ENCODE data around the gene MGAT1. TPM values are rescaled to one million over a fixed set of nuclear protein-coding genes. Genes with fewer than 3 reads are reported as not detected.

Gene MGAT1
- total RNA-seq, 1 donor from 2014 or later = 45.6 TPM

GRCh38 chr5:180815293-180815917, 12.8 kb upstream of the MGAT1 start:
- H3K27ac Mint-ChIP-seq (ENCODE audit: unreplicated experiment) = no peak overlapping the region
- no peaks in the 10 kb centered on the region for H3K36me3 Mint-ChIP-seq (ENCODE audit: unreplicated experiment)
- no peaks in the 10 kb centered on the region for H3K27me3 Mint-ChIP-seq (ENCODE audit: unreplicated experiment)
- DNase-seq = no peak
- H3K4me3 Mint-ChIP-seq (ENCODE audit: unreplicated experiment) = peak overlapping the region; percentile 8
- H3K4me1 Mint-ChIP-seq (ENCODE audit: low read depth, unreplicated experiment) = peaks cover 28% of the 10 kb centered on the region
- no peak for TF ChIP-seq CTCF (IDR thresholded peaks at IDR 0.05; ENCODE audit: partially characterized antibody, unreplicated experiment)
- peaks cover 3% of the 10 kb centered on the region for H3K9me3 Mint-ChIP-seq (ENCODE audit: unreplicated experiment)

GRCh38 chr5:180813420-180813819, 10.8 kb upstream of the MGAT1 start:
- peaks cover 8% of the 10 kb centered on the region for H3K9me3 Mint-ChIP-seq (ENCODE audit: unreplicated experiment)
- H3K27ac Mint-ChIP-seq (ENCODE audit: unreplicated experiment) = no peak overlapping the region
- no peak for TF ChIP-seq CTCF (IDR thresholded peaks at IDR 0.05; ENCODE audit: partially characterized antibody, unreplicated experiment)
- no peak for DNase-seq
- H3K4me1 Mint-ChIP-seq (ENCODE audit: low read depth, unreplicated experiment) = peaks cover 39% of the 10 kb centered on the region
- no peaks in the 10 kb centered on the region for H3K27me3 Mint-ChIP-seq (ENCODE audit: unreplicated experiment)
- H3K36me3 Mint-ChIP-seq (ENCODE audit: unreplicated experiment) = no peaks in the 10 kb centered on the region
- H3K4me3 Mint-ChIP-seq (ENCODE audit: unreplicated experiment) = no peak overlapping the region

- H3K27ac Mint-ChIP-seq (ENCODE audit: unreplicated experiment) = peak overlapping the region; percentile 94
- H3K4me1 Mint-ChIP-seq (ENCODE audit: low read depth, unreplicated experiment) = peaks cover 50% of the 10 kb centered on the region
- no peaks in the 10 kb centered on the region for H3K36me3 Mint-ChIP-seq (ENCODE audit: unreplicated experiment)
- H3K4me3 Mint-ChIP-seq (ENCODE audit: unreplicated experiment) = peak overlapping the region; percentile 86
- no peak for TF ChIP-seq CTCF (IDR thresholded peaks at IDR 0.05; ENCODE audit: partially characterized antibody, unreplicated experiment)
- peaks cover 8% of the 10 kb centered on the region for H3K9me3 Mint-ChIP-seq (ENCODE audit: unreplicated experiment)
- no peaks in the 10 kb centered on the region for H3K27me3 Mint-ChIP-seq (ENCODE audit: unreplicated experiment)
- no peak for DNase-seq
Observed at GRCh38 chr5:180811623-180812124, 9.1 kb upstream of the MGAT1 start.

- peak overlapping the region; percentile 94 for H3K27ac Mint-ChIP-seq (ENCODE audit: unreplicated experiment)
- peaks cover 52% of the 10 kb centered on the region for H3K4me1 Mint-ChIP-seq (ENCODE audit: low read depth, unreplicated experiment)
- peaks cover 8% of the 10 kb centered on the region for H3K9me3 Mint-ChIP-seq (ENCODE audit: unreplicated experiment)
- peak overlapping the region; percentile 86 for H3K4me3 Mint-ChIP-seq (ENCODE audit: unreplicated experiment)
- no peaks in the 10 kb centered on the region for H3K27me3 Mint-ChIP-seq (ENCODE audit: unreplicated experiment)
- H3K36me3 Mint-ChIP-seq (ENCODE audit: unreplicated experiment) = no peaks in the 10 kb centered on the region
- no peak for TF ChIP-seq CTCF (IDR thresholded peaks at IDR 0.05; ENCODE audit: partially characterized antibody, unreplicated experiment)
- DNase-seq = no peak
Observed at GRCh38 chr5:180810959-180811622, 8.5 kb upstream of the MGAT1 start.
